Liver (tissue), 9 donors: ENCODE results near the gene IFI27L1. TPM values are rescaled to one million over a fixed set of nuclear protein-coding genes. Genes with fewer than 3 reads are reported as not detected.

Experiments
- DNase-seq: peaks from one replicate; pipeline ENCODE4 v3.0.0-alpha.2; 2017; ENCODE audit warnings: low spot score
- H3K27ac ChIP-seq, 2 donors: one replicate each; pipeline ENCODE4 v1.7.0; 2013; ENCODE audit warnings: inconsistent platforms in 2 of 2, low read length in 2 of 2, control low read depth in 1 of 2, low read depth in 1 of 2, mild to moderate bottlenecking in 1 of 2
- H3K27me3 ChIP-seq, 4 donors: one replicate each; pipeline versions ENCODE4 v1.6.1 to v1.7.0; 2013; ENCODE audit warnings: low read length in 3 of 4, inconsistent platforms in 1 of 4, mild to moderate bottlenecking in 1 of 4, moderate library complexity in 1 of 4; ENCODE audit not compliant: control insufficient read depth in 4 of 4, insufficient read depth in 4 of 4
- H3K36me3 ChIP-seq, 4 donors: one replicate each; pipeline versions ENCODE4 v1.6.1 to v1.7.0; 2013; ENCODE audit warnings: low read length in 3 of 4, mild to moderate bottlenecking in 3 of 4, low read depth in 1 of 4, moderate library complexity in 1 of 4; ENCODE audit not compliant: control insufficient read depth in 4 of 4, insufficient read depth in 3 of 4
- H3K4me1 ChIP-seq, 4 donors: one replicate each; pipeline versions ENCODE4 v1.6.1 to v1.7.0; 2013; ENCODE audit warnings: low read length in 3 of 4, mild to moderate bottlenecking in 3 of 4, moderate library complexity in 1 of 4; ENCODE audit not compliant: control insufficient read depth in 4 of 4, insufficient read depth in 4 of 4
- H3K4me3 ChIP-seq, 3 donors: one replicate each; pipeline versions ENCODE4 v1.6.1 to v1.7.0; 2013; ENCODE audit warnings: low read length in 3 of 3, control low read depth in 1 of 3, low read depth in 1 of 3, mild to moderate bottlenecking in 1 of 3
- H3K9ac ChIP-seq, 2 donors: one replicate each; pipeline ENCODE4 v1.7.0; 2013; ENCODE audit warnings: low read length in 2 of 2, mild to moderate bottlenecking in 2 of 2, moderate library complexity in 2 of 2, control low read depth in 1 of 2, low read depth in 1 of 2
- H3K9me3 ChIP-seq, 4 donors: one replicate each; pipeline versions ENCODE4 v1.6.1 to v1.7.0; 2013; ENCODE audit warnings: low read length in 3 of 4; ENCODE audit not compliant: control insufficient read depth in 4 of 4
- ATF3 ChIP-seq: IDR thresholded peaks from 2 replicates; pipeline ENCODE4 v1.6.1; 2016; ENCODE audit warnings: antibody characterized with exemption
- CTCF ChIP-seq: fragments of 150-350 bp; IDR thresholded peaks from 2 replicates; pipeline ENCODE4 v1.5.1; 2017; ENCODE audit warnings: improper control_type of control experiment, low read depth, low read length; ENCODE audit not compliant: missing input control
- EGR1 ChIP-seq, 2 donors: IDR thresholded peaks; 2 replicates each; pipeline ENCODE4 v1.6.1; 2016 to 2018; ENCODE audit warnings: antibody characterized with exemption in 2 of 2, low read depth in 2 of 2
- FOXA1 ChIP-seq: IDR thresholded peaks from 2 replicates; pipeline ENCODE4 v1.6.1; 2016; ENCODE audit warnings: antibody characterized with exemption
- FOXA2 ChIP-seq: IDR thresholded peaks from 2 replicates; pipeline ENCODE4 v1.6.1; 2016; ENCODE audit warnings: antibody characterized with exemption
- GABPA ChIP-seq, 2 donors: IDR thresholded peaks in 1 of 2; conservative IDR thresholded peaks in 1 of 2; 2 replicates each; pipeline ENCODE4 v1.6.1; 2016; ENCODE audit warnings: antibody characterized with exemption in 2 of 2, mild to moderate bottlenecking in 1 of 2, moderate library complexity in 1 of 2
- HNF4A ChIP-seq, 2 donors: conservative IDR thresholded peaks; 2 replicates each; pipeline ENCODE4 v1.6.1; 2016; ENCODE audit warnings: antibody characterized with exemption in 2 of 2, mild to moderate bottlenecking in 2 of 2
- HNF4G ChIP-seq: IDR thresholded peaks from 2 replicates; pipeline ENCODE4 v1.6.1; 2016; ENCODE audit warnings: antibody characterized with exemption
- JUND ChIP-seq, 2 donors: IDR thresholded peaks; 2 replicates each; pipeline ENCODE4 v1.6.1; 2016; ENCODE audit warnings: antibody characterized with exemption in 2 of 2
- NR2F2 ChIP-seq: IDR thresholded peaks from 2 replicates; pipeline ENCODE4 v1.6.1; 2016; ENCODE audit warnings: antibody characterized with exemption
- RAD21 ChIP-seq, 2 donors: IDR thresholded peaks; 2 replicates each; pipeline ENCODE4 v1.6.1; 2016; ENCODE audit warnings: antibody characterized with exemption in 2 of 2, mild to moderate bottlenecking in 2 of 2
- RXRA ChIP-seq, 2 donors: IDR thresholded peaks; 2 replicates each; pipeline ENCODE4 v1.6.1; 2017 to 2018; ENCODE audit warnings: antibody characterized with exemption in 2 of 2, mild to moderate bottlenecking in 1 of 2
- SP1 ChIP-seq: IDR thresholded peaks from 2 replicates; pipeline ENCODE4 v1.6.1; 2018; ENCODE audit warnings: antibody characterized with exemption, mild to moderate bottlenecking
- TAF1 ChIP-seq: conservative IDR thresholded peaks from 2 replicates; pipeline ENCODE4 v1.6.1; 2016; ENCODE audit warnings: antibody characterized with exemption, mild to moderate bottlenecking
- YY1 ChIP-seq: IDR thresholded peaks from 2 replicates; pipeline ENCODE4 v1.6.1; 2016; ENCODE audit warnings: antibody characterized with exemption, mild to moderate bottlenecking
- ZBTB33 ChIP-seq: IDR thresholded peaks from 2 replicates; pipeline ENCODE4 v1.6.1; 2016; ENCODE audit warnings: antibody characterized with exemption
- WGBS: extraction: QIAGEN DNeasy Blood & Tissue Kit; methylation state at CpG from one replicate; pipeline ENCODE4 v1.1.7; 2013; 5-methylcytosine and 5-hydroxymethylcytosine counted together
- polyA plus RNA-seq, 2 donors: library from polyadenylated mRNA; stranded (reverse) in 1 of 2; unstranded in 1 of 2; fragments of 200-250 nt in 1 of 2; fragments of >200 nt in 1 of 2; fragmentation: Nextera tagmentation in 1 of 2; extraction: Ambion mirVana in 1 of 2; gene quantifications; one replicate each; pipeline versions ENCODE4 v1.2.1 to v1.2.3, GENCODE V29; 2013 to 2015
- total RNA-seq, 2 donors: library from RNA; depleted of rRNA; stranded (reverse); fragments of >200 nt; gene quantifications; one replicate each; pipeline ENCODE4 v1.2.3, GENCODE V29; 2014
- TF ChIP-seq, protein P1 (sequence below): IDR thresholded peaks from 2 replicates; pipeline ENCODE4 v1.6.1; 2016; ENCODE audit warnings: antibody characterized with exemption
- TF ChIP-seq, protein P2 (sequence below): IDR thresholded peaks from 2 replicates; pipeline ENCODE4 v1.6.1; 2016; ENCODE audit warnings: antibody characterized with exemption, mild to moderate bottlenecking
- donor health status: healthy.
- donor health status: healthy.
- donor health status: healthy.
- donor health status: healthy.
- donor health status: healthy.

The IFI27L1 gene
- total and polyA plus RNA-seq, 4 donors: 3.7 to 8.1 (median 5.6) TPM

DNA sequence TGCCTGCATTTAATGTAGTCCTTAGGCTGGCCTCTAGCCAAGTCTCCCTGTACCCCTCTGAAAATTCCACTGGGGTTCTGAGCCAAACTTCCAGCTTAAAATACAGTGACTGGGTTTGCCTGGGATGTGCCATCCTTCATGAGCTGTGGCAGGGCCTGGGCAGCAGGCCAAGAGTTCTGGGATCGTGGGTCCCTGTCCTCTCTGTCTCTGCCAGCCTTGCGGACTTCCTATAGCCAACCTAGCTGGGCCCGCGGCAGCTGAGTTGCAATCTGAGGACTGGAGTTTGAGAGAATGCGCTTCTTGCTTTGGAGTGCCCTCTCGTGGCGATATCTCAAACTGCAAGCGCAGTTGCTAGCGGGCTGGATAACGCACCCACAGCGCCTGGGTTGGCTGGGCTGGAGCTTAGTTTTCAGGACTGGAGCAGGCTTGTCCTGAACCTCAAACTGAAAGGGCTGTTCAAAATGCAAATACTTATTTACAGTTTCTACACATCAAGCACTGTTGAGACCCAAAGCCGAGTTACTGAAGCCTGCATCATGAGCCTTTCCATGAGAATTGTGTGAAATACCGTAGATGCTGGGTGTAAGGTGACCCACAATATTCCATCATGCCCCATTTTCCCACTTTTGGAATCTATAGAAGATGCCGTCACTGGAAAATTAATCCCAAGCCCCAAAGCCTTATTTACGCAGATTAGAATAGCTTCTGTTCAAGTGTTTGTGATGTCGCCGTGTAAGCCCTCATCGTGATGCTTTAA lies 55.6 kb downstream of the IFI27L1 start:
- Histone ChIP-seq H3K4me3 (no peak overlapping the region), H3K9me3 (no peaks in the 10 kb centered on the region), H3K36me3 (no peaks in the 10 kb centered on the region), H3K4me1 (peaks cover 0 to 1% (median 0%) of the 10 kb centered on the region in 4 donors), H3K9ac (no peak overlapping the region), H3K27ac (no peak overlapping the region), H3K27me3 (no peaks in the 10 kb centered on the region)
- TF ChIP-seq CTCF (peak; percentile 99), RXRA (IDR thresholded peaks at IDR 0.05) (no peak), RAD21 (IDR thresholded peaks at IDR 0.05) (peak; percentile 95 to 99), FOXA2 (no peak)
- TF ChIP-seq, protein P1, sequence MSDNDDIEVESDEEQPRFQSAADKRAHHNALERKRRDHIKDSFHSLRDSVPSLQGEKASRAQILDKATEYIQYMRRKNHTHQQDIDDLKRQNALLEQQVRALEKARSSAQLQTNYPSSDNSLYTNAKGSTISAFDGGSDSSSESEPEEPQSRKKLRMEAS: no peak
- DNase-seq: peak; percentile 83
- WGBS: 29% methylated on average over 18 of the region's 18 CpGs

- Histone ChIP-seq H3K4me3 (no peak overlapping the region), H3K9me3 (no peaks in the 10 kb centered on the region), H3K27me3 (no peaks in the 10 kb centered on the region), H3K36me3 (no peaks in the 10 kb centered on the region), H3K4me1 (peaks cover 0 to 1% (median 0%) of the 10 kb centered on the region in 4 donors), H3K27ac (no peak overlapping the region), H3K9ac (no peak overlapping the region)
- WGBS: 87% methylated on average over 9 of the region's 9 CpGs
- no peak for DNase-seq
- TF ChIP-seq TAF1 (no peak), RAD21 (IDR thresholded peaks at IDR 0.05) (no peak), SP1 (no peak), HNF4A (conservative IDR thresholded peaks at IDR 0.05) (no peak), CTCF (no peak), ATF3 (no peak), HNF4G (no peak), FOXA1 (no peak), RXRA (IDR thresholded peaks at IDR 0.05) (no peak), ZBTB33 (no peak), NR2F2 (no peak), YY1 (no peak), JUND (IDR thresholded peaks at IDR 0.05) (no peak), GABPA (IDR thresholded peaks at IDR 0.05 in 1 of 2, conservative IDR thresholded peaks at IDR 0.05 in 1 of 2) (no peak), FOXA2 (no peak), EGR1 (IDR thresholded peaks at IDR 0.05; ENCODE audit: low read depth in 2 of 2) (no peak)
- TF ChIP-seq, protein P1: no peak
- TF ChIP-seq, protein P2, sequence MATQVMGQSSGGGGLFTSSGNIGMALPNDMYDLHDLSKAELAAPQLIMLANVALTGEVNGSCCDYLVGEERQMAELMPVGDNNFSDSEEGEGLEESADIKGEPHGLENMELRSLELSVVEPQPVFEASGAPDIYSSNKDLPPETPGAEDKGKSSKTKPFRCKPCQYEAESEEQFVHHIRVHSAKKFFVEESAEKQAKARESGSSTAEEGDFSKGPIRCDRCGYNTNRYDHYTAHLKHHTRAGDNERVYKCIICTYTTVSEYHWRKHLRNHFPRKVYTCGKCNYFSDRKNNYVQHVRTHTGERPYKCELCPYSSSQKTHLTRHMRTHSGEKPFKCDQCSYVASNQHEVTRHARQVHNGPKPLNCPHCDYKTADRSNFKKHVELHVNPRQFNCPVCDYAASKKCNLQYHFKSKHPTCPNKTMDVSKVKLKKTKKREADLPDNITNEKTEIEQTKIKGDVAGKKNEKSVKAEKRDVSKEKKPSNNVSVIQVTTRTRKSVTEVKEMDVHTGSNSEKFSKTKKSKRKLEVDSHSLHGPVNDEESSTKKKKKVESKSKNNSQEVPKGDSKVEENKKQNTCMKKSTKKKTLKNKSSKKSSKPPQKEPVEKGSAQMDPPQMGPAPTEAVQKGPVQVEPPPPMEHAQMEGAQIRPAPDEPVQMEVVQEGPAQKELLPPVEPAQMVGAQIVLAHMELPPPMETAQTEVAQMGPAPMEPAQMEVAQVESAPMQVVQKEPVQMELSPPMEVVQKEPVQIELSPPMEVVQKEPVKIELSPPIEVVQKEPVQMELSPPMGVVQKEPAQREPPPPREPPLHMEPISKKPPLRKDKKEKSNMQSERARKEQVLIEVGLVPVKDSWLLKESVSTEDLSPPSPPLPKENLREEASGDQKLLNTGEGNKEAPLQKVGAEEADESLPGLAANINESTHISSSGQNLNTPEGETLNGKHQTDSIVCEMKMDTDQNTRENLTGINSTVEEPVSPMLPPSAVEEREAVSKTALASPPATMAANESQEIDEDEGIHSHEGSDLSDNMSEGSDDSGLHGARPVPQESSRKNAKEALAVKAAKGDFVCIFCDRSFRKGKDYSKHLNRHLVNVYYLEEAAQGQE: no peak
Measured at GRCh38 chr14:94138251-94138650, 57.1 kb downstream of the IFI27L1 start.
